Mesothelial cell of epicardium (in vitro differentiated cells): ENCODE results near the gene BRME1. TPM values are rescaled to one million over a fixed set of nuclear protein-coding genes. Genes with fewer than 3 reads are reported as not detected.
"Not testable (repeated sequence)": the region's sequence is repeated elsewhere in the genome, so short reads cannot be mapped to it uniquely, and the experiment has no call there.

Experiments used
- DNase-seq, 2 experiments: peaks; one replicate each; pipeline ENCODE4 v3.0.0; 2021; ENCODE audit warnings: low spot score in 2 of 2; ENCODE audit not compliant: unreplicated experiment in 2 of 2
- H3K27ac Mint-ChIP-seq: 2 replicates; pipeline ENCODE4 v1.8.0; 2021; ENCODE audit warnings: mixed read lengths
- H3K27me3 Mint-ChIP-seq: 2 replicates; pipeline ENCODE4 v1.8.0; 2021; ENCODE audit warnings: low read depth, mixed read lengths
- H3K36me3 Mint-ChIP-seq: 2 replicates; pipeline ENCODE4 v1.8.0; 2021; ENCODE audit warnings: mixed read lengths
- H3K4me1 Mint-ChIP-seq: 2 replicates; pipeline ENCODE4 v1.8.0; 2021; ENCODE audit warnings: mixed read lengths
- H3K4me3 Mint-ChIP-seq: 2 replicates; pipeline ENCODE4 v1.8.0; 2021; ENCODE audit warnings: mild to moderate bottlenecking, moderate library complexity, mixed read lengths
- H3K9me3 Mint-ChIP-seq: 2 replicates; pipeline ENCODE4 v1.8.0; 2021; ENCODE audit warnings: mixed read lengths
- CTCF ChIP-seq: fragments of 200-600 bp; sonication (generic); IDR thresholded peaks from one replicate; pipeline ENCODE4 v1.5.0; 2021; ENCODE audit warnings: antibody characterized with exemption; ENCODE audit not compliant: unreplicated experiment
- total RNA-seq: library from RNA; stranded (reverse); gene quantifications from 3 replicates; pipeline ENCODE4 v1.2.1, GENCODE V29; 2021

BRME1 gene
- total RNA-seq, 1 donor from 2014 or later = 6.3 TPM

DNA sequence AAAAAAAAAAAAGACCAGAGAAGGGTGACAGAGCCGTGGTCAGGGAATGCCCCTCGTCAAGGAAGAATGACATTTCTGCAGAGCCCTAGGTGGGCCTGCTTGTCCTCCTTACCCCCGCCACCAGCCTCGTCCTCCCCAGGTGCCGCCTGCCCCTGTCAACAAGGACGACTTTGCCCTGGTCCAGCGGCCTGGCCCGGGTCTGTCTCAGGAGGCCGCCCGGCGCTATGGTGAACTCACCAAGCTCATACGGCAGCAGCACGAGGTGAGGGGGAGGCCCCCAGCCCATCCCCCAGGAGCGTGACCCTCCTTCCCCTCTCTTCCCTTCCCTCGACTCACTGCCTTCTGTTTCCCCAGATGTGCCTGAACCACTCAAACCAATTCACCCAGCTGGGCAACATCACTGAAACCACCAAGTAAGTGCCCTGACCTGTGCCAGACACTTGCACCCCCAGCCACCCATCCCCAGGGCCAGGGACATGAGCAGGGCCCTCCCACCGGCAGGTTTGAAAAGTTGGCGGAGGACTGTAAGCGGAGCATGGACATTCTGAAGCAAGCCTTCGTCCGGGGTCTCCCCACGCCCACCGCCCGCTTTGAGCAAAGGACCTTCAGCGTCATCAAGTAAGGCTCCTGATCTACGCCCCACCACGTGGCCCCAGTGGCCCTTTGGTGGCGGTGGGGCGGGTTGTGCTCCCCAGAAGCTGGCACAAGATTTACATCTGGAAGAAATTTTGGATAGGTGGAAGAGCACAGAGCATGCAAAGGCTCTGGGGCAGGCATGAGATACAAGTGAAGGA lies 17.5 kb upstream of the BRME1 start:
- no peak for DNase-seq
- H3K9me3 Mint-ChIP-seq = no peaks in the 10 kb centered on the region
- H3K36me3 Mint-ChIP-seq = peaks cover 63% of the 10 kb centered on the region
- no peak for TF ChIP-seq CTCF
- H3K4me1 Mint-ChIP-seq = no peaks in the 10 kb centered on the region
- no peak overlapping the region for H3K27ac Mint-ChIP-seq
- H3K4me3 Mint-ChIP-seq = no peak overlapping the region
- no peaks in the 10 kb centered on the region for H3K27me3 Mint-ChIP-seq

DNA sequence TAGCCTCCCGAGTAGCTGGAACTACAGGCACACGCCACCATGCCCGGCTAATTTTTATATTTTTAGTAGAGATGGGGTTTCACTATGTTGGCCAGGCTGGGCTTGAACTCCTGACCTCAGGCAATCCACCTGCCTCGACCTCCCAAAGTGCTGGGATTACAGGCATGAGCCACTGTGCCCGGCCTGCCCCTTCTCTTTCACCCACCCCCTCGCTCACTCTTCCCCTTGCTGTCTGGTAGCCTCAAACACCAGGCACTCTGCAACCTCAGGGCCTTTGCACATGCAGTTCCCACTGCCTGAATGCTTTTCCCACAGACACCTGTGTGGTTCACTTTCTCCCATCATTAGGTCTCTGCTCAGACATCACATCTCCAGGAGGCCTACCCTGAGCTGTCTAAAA lies 16.2 kb upstream of the BRME1 start:
- H3K27ac Mint-ChIP-seq, DNase-seq, H3K4me3 Mint-ChIP-seq, H3K4me1 Mint-ChIP-seq, H3K9me3 Mint-ChIP-seq, H3K27me3 Mint-ChIP-seq: not testable (repeated sequence)
- H3K36me3 Mint-ChIP-seq = peaks cover 60% of the 10 kb centered on the region

GRCh38 chr19:13920940-13921747 lies 15.2 kb upstream of the BRME1 start:
- no peak overlapping the region for H3K27ac Mint-ChIP-seq
- H3K36me3 Mint-ChIP-seq = peaks cover 53% of the 10 kb centered on the region
- no peaks in the 10 kb centered on the region for H3K4me1 Mint-ChIP-seq
- no peaks in the 10 kb centered on the region for H3K9me3 Mint-ChIP-seq
- H3K4me3 Mint-ChIP-seq = no peak overlapping the region
- no peaks in the 10 kb centered on the region for H3K27me3 Mint-ChIP-seq
- no peak for DNase-seq
- TF ChIP-seq CTCF = no peak

GRCh38 chr19:13920524-13920923 lies 14.6 kb upstream of the BRME1 start:
- TF ChIP-seq CTCF = no peak
- DNase-seq = no peak
- peaks cover 51% of the 10 kb centered on the region for H3K36me3 Mint-ChIP-seq
- H3K27ac Mint-ChIP-seq = no peak overlapping the region
- H3K9me3 Mint-ChIP-seq = no peaks in the 10 kb centered on the region
- H3K27me3 Mint-ChIP-seq = no peaks in the 10 kb centered on the region
- no peaks in the 10 kb centered on the region for H3K4me1 Mint-ChIP-seq
- no peak overlapping the region for H3K4me3 Mint-ChIP-seq

GRCh38 chr19:13918726-13919411 lies 13.0 kb upstream of the BRME1 start:
- Mint-ChIP-seq H3K4me1 (no peaks in the 10 kb centered on the region), H3K27me3 (no peaks in the 10 kb centered on the region), H3K27ac (no peak overlapping the region), H3K9me3 (no peaks in the 10 kb centered on the region), H3K36me3 (peaks cover 48% of the 10 kb centered on the region), H3K4me3 (no peak overlapping the region)
- DNase-seq = no peak
- TF ChIP-seq CTCF = no peak
